Heart right ventricle (tissue), 16 donors: ENCODE data around the gene TBATA. TPM values are rescaled to one million over a fixed set of nuclear protein-coding genes. Genes with fewer than 3 reads are reported as not detected.
A peak's percentile ranks its signal among the peaks of the same experiment; 100 is the strongest.

Experiments used
- ATAC-seq, 8 donors: fragments of 200-7000 bp; cut with Tn5 transposase; one replicate each; pipeline ENCODE4 v1.9.1; 2020; ENCODE audit warnings: mild to moderate bottlenecking in 8 of 8, moderate library complexity in 8 of 8, moderate number of reproducible peaks in 1 of 8
- DNase-seq, 2 donors: peaks; one replicate each; pipeline ENCODE4 v3.0.0-alpha.2; 2020
- H3K27ac ChIP-seq, 10 donors: fragments of 200-600 bp; sonication (generic) in 2 of 10; one replicate each; pipeline versions ENCODE4 v1.5.0 to v1.8.0; 2020 to 2022; ENCODE audit warnings: mild to moderate bottlenecking in 3 of 10
- H3K27me3 ChIP-seq, 7 donors: fragments of 200-600 bp; one replicate each; pipeline ENCODE4 v1.8.0; 2021 to 2022; ENCODE audit warnings: mild to moderate bottlenecking in 2 of 7
- H3K36me3 ChIP-seq, 9 donors: fragments of 200-600 bp; sonication (generic) in 1 of 9; one replicate each; pipeline versions ENCODE4 v1.5.0 to v1.8.0; 2020 to 2022; ENCODE audit warnings: mild to moderate bottlenecking in 2 of 9
- H3K4me1 ChIP-seq, 9 donors: fragments of 200-600 bp; sonication (generic) in 1 of 9; one replicate each; pipeline versions ENCODE4 v1.5.0 to v1.8.0; 2020 to 2022; ENCODE audit warnings: mild to moderate bottlenecking in 4 of 9
- H3K4me3 ChIP-seq, 10 donors: fragments of 200-600 bp; sonication (generic) in 2 of 10; one replicate each; pipeline versions ENCODE4 v1.5.0 to v1.8.0; 2020 to 2022; ENCODE audit warnings: mild to moderate bottlenecking in 7 of 10, moderate library complexity in 2 of 10
- H3K9me3 ChIP-seq, 11 donors: fragments of 200-600 bp in 10 of 11; sonication (generic) in 2 of 11; one replicate each; pipeline versions ENCODE4 v1.5.0 to v1.8.0; 2013 to 2022; ENCODE audit warnings: mild to moderate bottlenecking in 2 of 11, control low read depth in 1 of 11, moderate library complexity in 1 of 11
- CTCF ChIP-seq, 9 donors: fragments of 200-600 bp; sonication (generic) in 2 of 9; IDR thresholded peaks; one replicate each; pipeline versions ENCODE4 v1.5.0 to v1.8.0; 2021 to 2022; ENCODE audit warnings: antibody characterized with exemption in 9 of 9, mild to moderate bottlenecking in 5 of 9, moderate library complexity in 1 of 9
- WGBS, 2 donors: extraction: QIAGEN DNeasy Blood & Tissue Kit; methylation state at CpG; one replicate each; pipeline ENCODE4 v1.1.7; 2013; ENCODE audit warnings: inconsistent platforms in 1 of 2; 5-methylcytosine and 5-hydroxymethylcytosine counted together
- intact Hi-C, 10 donors: fragments of 100-400 bp; cut with DNase I; formaldehyde crosslinking; loops; one replicate each; pipeline versions ENCODE4 v1.11.1 to v1.14.2; 2022
- polyA plus RNA-seq, 2 donors: library from polyadenylated mRNA; stranded (reverse); fragments of 200-250 nt; gene quantifications; one replicate each; pipeline ENCODE4 v1.2.3, GENCODE V29; 2013
- total RNA-seq, 10 donors: library from RNA; stranded (reverse); fragmentation: NEBNext Ultra II Directional in 3 of 10; extraction: Animal tissue kit (Norgen Biotek cat#: 25700) in 3 of 10; gene quantifications; one replicate each; pipeline versions ENCODE4 v1.2.1 to v1.2.4, GENCODE V29; 2021 to 2023
- donor health status: Arrhythmogenic right ventricular cardiomyopathy.
- donor health status: ischemic (EF 13 %, LVEDD 7.1; RV severe dilation, severe dysfunction).
- donor health status: healthy with polysubstance abuse.
- donor health status: DM: no; HTN: yes; CAD: no.
- donor health status: DM: no; HTN: no; CAD: no.
- donor health status: ischemic (EF 25% LVEDD 6.9; RV normal size, moderate dysfunction).
- donor health status: ischemic (EF 25% LVEDD 5.7; RV mildly dilated, moderate dysfunction).
- donor health status: healthy.
- donor health status: DM: yes; HTN: yes; CAD: no.
- donor health status: Ischemic cardiomyopathy.
- donor health status: ischemic (EF 35%, LVEDD 5.7; RV mildly dilated, moderate dysfunction).
- donor health status: nonischemic (EF 11% LVEDD 7.7; RV severe dilation, severe dysfunction).
- donor health status: DM: yes; HTN: yes; CAD: no.
- donor health status: PGD.
- donor health status: ischemic (EF 29% LVEDD 5.4; RV normal size, mild dysfunction).
- donor health status: nonischemic (EF 23%, LVEDD 6.1; RV moderate dilation, normal function).

The TBATA gene
- total and polyA plus RNA-seq, 12 donors: not detected

GRCh38 chr10:70803775-70804420, 18.7 kb upstream of the TBATA start:
- Histone ChIP-seq H3K27ac (no peak overlapping the region), H3K9me3 (no peaks in the 10 kb centered on the region), H3K4me3 (no peak overlapping the region), H3K4me1 (peaks cover 0 to 5% (median 0%) of the 10 kb centered on the region in 9 donors), H3K27me3 (no peaks in the 10 kb centered on the region), H3K36me3 (no peaks in the 10 kb centered on the region)
- TF ChIP-seq CTCF (IDR thresholded peaks at IDR 0.05): no peak
- DNase-seq (no peak), ATAC-seq (peak in 6 of 8 donors; percentile 20 to 74 (median 38))
- WGBS, 2 donors: 50 to 57% methylated on average over 2 of the region's 2 CpGs
- intact Hi-C loops: no loop called here

GRCh38 chr10:70801854-70802253, 16.7 kb upstream of the TBATA start:
- H3K27me3 ChIP-seq: peaks cover 0 to 8% (median 0%) of the 10 kb centered on the region in 7 donors
- no peak overlapping the region for H3K4me3 ChIP-seq
- WGBS, 2 donors: 63 to 71% methylated on average over 1 of the region's 1 CpG
- H3K4me1 ChIP-seq: peaks cover 0 to 5% (median 0%) of the 10 kb centered on the region in 9 donors
- no peak for TF ChIP-seq CTCF (IDR thresholded peaks at IDR 0.05)
- no peak overlapping the region for H3K27ac ChIP-seq
- H3K9me3 ChIP-seq: no peaks in the 10 kb centered on the region
- DNase-seq (no peak), ATAC-seq (no peak)
- intact Hi-C loops: no loop called here
- no peaks in the 10 kb centered on the region for H3K36me3 ChIP-seq

- Histone ChIP-seq H3K27me3 (peaks cover 0 to 9% (median 0%) of the 10 kb centered on the region in 7 donors), H3K4me3 (no peak overlapping the region), H3K9me3 (peaks cover 0 to 4% (median 0%) of the 10 kb centered on the region in 11 donors), H3K36me3 (no peaks in the 10 kb centered on the region), H3K27ac (no peak overlapping the region), H3K4me1 (peaks cover 0 to 5% (median 0%) of the 10 kb centered on the region in 9 donors)
- ATAC-seq: no peak
- no peak for TF ChIP-seq CTCF (IDR thresholded peaks at IDR 0.05)
- intact Hi-C loops: no loop called here
- WGBS, 2 donors: 82 to 85% methylated on average over 5 of the region's 5 CpGs
- DNase-seq: no peak
Measured at GRCh38 chr10:70799124-70799523, 13.9 kb upstream of the TBATA start.

- Histone ChIP-seq H3K4me1 (no peaks in the 10 kb centered on the region), H3K9me3 (peaks cover 0 to 4% (median 0%) of the 10 kb centered on the region in 11 donors), H3K27ac (no peak overlapping the region), H3K4me3 (no peak overlapping the region), H3K36me3 (no peaks in the 10 kb centered on the region), H3K27me3 (peaks cover 0 to 9% (median 0%) of the 10 kb centered on the region in 7 donors)
- WGBS, 2 donors: 81 to 84% methylated on average over 7 of the region's 7 CpGs
- no peak for TF ChIP-seq CTCF (IDR thresholded peaks at IDR 0.05)
- intact Hi-C loops: no loop called here
- DNase-seq: no peak
- ATAC-seq: no peak
Measured at GRCh38 chr10:70797840-70798239, 12.7 kb upstream of the TBATA start.
